ENCODE data around the gene SSPN. TPM values are rescaled to one million over a fixed set of nuclear protein-coding genes. Genes with fewer than 3 reads are reported as not detected.

Gene SSPN
- total and polyA plus RNA-seq, 2 experiments from 2014 or later, result 1.1 to 2.3 TPM

- TF ChIP-seq, protein P1, sequence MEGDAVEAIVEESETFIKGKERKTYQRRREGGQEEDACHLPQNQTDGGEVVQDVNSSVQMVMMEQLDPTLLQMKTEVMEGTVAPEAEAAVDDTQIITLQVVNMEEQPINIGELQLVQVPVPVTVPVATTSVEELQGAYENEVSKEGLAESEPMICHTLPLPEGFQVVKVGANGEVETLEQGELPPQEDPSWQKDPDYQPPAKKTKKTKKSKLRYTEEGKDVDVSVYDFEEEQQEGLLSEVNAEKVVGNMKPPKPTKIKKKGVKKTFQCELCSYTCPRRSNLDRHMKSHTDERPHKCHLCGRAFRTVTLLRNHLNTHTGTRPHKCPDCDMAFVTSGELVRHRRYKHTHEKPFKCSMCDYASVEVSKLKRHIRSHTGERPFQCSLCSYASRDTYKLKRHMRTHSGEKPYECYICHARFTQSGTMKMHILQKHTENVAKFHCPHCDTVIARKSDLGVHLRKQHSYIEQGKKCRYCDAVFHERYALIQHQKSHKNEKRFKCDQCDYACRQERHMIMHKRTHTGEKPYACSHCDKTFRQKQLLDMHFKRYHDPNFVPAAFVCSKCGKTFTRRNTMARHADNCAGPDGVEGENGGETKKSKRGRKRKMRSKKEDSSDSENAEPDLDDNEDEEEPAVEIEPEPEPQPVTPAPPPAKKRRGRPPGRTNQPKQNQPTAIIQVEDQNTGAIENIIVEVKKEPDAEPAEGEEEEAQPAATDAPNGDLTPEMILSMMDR (conservative IDR thresholded peaks at IDR 0.05; ENCODE audit: low read depth in 2 of 2), result no peak
These were observed 16.0 kb downstream of the SSPN start (continued) for GRCh38 chr12:26211331-26211730.

GRCh38 chr12:26212396-26212795 lies 17.0 kb downstream of the SSPN start:
- Mint-ChIP-seq H3K4me1 (no peaks in the 10 kb centered on the region), H3K27ac (no peak overlapping the region), H3K36me3 (ENCODE audit: low read depth) (no peaks in the 10 kb centered on the region), H3K9me3 (no peaks in the 10 kb centered on the region), H3K27me3 (ENCODE audit: insufficient read depth, low read depth, poor library complexity) (no peaks in the 10 kb centered on the region), H3K4me3 (no peak overlapping the region)
- no peak overlapping the region for H3K4me2 ChIP-seq
- no peak overlapping the region for H2AFZ ChIP-seq
- H3K79me2 ChIP-seq (replicated peaks; ENCODE audit: insufficient read depth), result no peaks in the 10 kb centered on the region
- H3K27ac ChIP-seq (ENCODE audit: low read depth), result no peak overlapping the region
- DNase-seq (ENCODE audit: low spot score), result no peak
- H3K4me3 ChIP-seq, result no peak overlapping the region
- no peaks in the 10 kb centered on the region for H3K36me3 ChIP-seq (ENCODE audit: insufficient read depth)
- H3K9me2 ChIP-seq (ENCODE audit: insufficient read depth), result no peaks in the 10 kb centered on the region
- no peak for ATAC-seq
- no peaks in the 10 kb centered on the region for H3F3A ChIP-seq (replicated peaks; ENCODE audit: low read depth)
- H3K27me3 ChIP-seq (ENCODE audit: insufficient read depth), result no peaks in the 10 kb centered on the region; the same call in 1 of the 2 replicates
- TF ChIP-seq, protein P2, sequence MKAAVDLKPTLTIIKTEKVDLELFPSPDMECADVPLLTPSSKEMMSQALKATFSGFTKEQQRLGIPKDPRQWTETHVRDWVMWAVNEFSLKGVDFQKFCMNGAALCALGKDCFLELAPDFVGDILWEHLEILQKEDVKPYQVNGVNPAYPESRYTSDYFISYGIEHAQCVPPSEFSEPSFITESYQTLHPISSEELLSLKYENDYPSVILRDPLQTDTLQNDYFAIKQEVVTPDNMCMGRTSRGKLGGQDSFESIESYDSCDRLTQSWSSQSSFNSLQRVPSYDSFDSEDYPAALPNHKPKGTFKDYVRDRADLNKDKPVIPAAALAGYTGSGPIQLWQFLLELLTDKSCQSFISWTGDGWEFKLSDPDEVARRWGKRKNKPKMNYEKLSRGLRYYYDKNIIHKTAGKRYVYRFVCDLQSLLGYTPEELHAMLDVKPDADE (IDR thresholded peaks at IDR 0.05), result no peak
- TF ChIP-seq NANOG (IDR thresholded peaks at IDR 0.05; ENCODE audit: borderline replicate concordance) (no peak), POLR2AphosphoS5 (IDR thresholded peaks at IDR 0.05; ENCODE audit: low read depth) (no peak)
- H4K20me1 ChIP-seq (replicated peaks; ENCODE audit: insufficient read depth), result no peaks in the 10 kb centered on the region
- H3K4me1 ChIP-seq (ENCODE audit: insufficient read depth), result no peaks in the 10 kb centered on the region

- H3K27ac ChIP-seq (ENCODE audit: low read depth), result no peak overlapping the region
- H3K4me3 Mint-ChIP-seq, result no peak overlapping the region
- H3K36me3 ChIP-seq (ENCODE audit: insufficient read depth), result no peaks in the 10 kb centered on the region
- no peaks in the 10 kb centered on the region for H3K36me3 Mint-ChIP-seq (ENCODE audit: low read depth)
- H3F3A ChIP-seq (replicated peaks; ENCODE audit: low read depth), result no peaks in the 10 kb centered on the region
- ATAC-seq (no peak), DNase-seq (ENCODE audit: low spot score) (no peak)
- H3K27ac Mint-ChIP-seq, result no peak overlapping the region
- H4K20me1 ChIP-seq (replicated peaks; ENCODE audit: insufficient read depth), result no peaks in the 10 kb centered on the region
- no peak overlapping the region for H2AFZ ChIP-seq
- no peaks in the 10 kb centered on the region for H3K9me2 ChIP-seq (ENCODE audit: insufficient read depth)
- H3K4me1 Mint-ChIP-seq, result no peaks in the 10 kb centered on the region
- H3K4me1 ChIP-seq (ENCODE audit: insufficient read depth), result no peaks in the 10 kb centered on the region
- H3K27me3 Mint-ChIP-seq (ENCODE audit: insufficient read depth, low read depth, poor library complexity), result no peaks in the 10 kb centered on the region
- H3K4me2 ChIP-seq, result no peak overlapping the region
- H3K9me3 Mint-ChIP-seq, result no peaks in the 10 kb centered on the region
- H3K4me3 ChIP-seq, result no peak overlapping the region
- no peaks in the 10 kb centered on the region; the same call in 1 of the 2 replicates for H3K27me3 ChIP-seq (ENCODE audit: insufficient read depth)
- H3K79me2 ChIP-seq (replicated peaks; ENCODE audit: insufficient read depth), result no peaks in the 10 kb centered on the region
- TF ChIP-seq ZNF331 (CRISPR knock-in tag; IDR thresholded peaks at IDR 0.05; ENCODE audit: low read depth), result no peak
- TF ChIP-seq, protein P3, sequence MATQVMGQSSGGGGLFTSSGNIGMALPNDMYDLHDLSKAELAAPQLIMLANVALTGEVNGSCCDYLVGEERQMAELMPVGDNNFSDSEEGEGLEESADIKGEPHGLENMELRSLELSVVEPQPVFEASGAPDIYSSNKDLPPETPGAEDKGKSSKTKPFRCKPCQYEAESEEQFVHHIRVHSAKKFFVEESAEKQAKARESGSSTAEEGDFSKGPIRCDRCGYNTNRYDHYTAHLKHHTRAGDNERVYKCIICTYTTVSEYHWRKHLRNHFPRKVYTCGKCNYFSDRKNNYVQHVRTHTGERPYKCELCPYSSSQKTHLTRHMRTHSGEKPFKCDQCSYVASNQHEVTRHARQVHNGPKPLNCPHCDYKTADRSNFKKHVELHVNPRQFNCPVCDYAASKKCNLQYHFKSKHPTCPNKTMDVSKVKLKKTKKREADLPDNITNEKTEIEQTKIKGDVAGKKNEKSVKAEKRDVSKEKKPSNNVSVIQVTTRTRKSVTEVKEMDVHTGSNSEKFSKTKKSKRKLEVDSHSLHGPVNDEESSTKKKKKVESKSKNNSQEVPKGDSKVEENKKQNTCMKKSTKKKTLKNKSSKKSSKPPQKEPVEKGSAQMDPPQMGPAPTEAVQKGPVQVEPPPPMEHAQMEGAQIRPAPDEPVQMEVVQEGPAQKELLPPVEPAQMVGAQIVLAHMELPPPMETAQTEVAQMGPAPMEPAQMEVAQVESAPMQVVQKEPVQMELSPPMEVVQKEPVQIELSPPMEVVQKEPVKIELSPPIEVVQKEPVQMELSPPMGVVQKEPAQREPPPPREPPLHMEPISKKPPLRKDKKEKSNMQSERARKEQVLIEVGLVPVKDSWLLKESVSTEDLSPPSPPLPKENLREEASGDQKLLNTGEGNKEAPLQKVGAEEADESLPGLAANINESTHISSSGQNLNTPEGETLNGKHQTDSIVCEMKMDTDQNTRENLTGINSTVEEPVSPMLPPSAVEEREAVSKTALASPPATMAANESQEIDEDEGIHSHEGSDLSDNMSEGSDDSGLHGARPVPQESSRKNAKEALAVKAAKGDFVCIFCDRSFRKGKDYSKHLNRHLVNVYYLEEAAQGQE (IDR thresholded peaks at IDR 0.05; ENCODE audit: unreplicated experiment), result no peak
- no peak for TF ChIP-seq EZH2phosphoT487 (IDR thresholded peaks at IDR 0.05; ENCODE audit: unreplicated experiment)
- no peak for TF ChIP-seq CREB1 (CRISPR knock-in tag; IDR thresholded peaks at IDR 0.05; ENCODE audit: low read depth)
- TF ChIP-seq NANOG (IDR thresholded peaks at IDR 0.05; ENCODE audit: borderline replicate concordance), result no peak
- TF ChIP-seq EZH2 (IDR thresholded peaks at IDR 0.05; ENCODE audit: low read depth, unreplicated experiment), result no peak
- no peak for TF ChIP-seq JUNB (IDR thresholded peaks at IDR 0.05; ENCODE audit: unreplicated experiment)
- TF ChIP-seq, protein P2 (IDR thresholded peaks at IDR 0.05), result no peak
- TF ChIP-seq STAT1 (IDR thresholded peaks at IDR 0.05; ENCODE audit: unreplicated experiment), result no peak
- TF ChIP-seq, protein P1 (conservative IDR thresholded peaks at IDR 0.05; ENCODE audit: low read depth in 2 of 2), result no peak
- TF ChIP-seq POLR2AphosphoS5 (IDR thresholded peaks at IDR 0.05; ENCODE audit: low read depth), result no peak
These were observed 17.6 kb downstream of the SSPN start for GRCh38 chr12:26212988-26213387.
